Measurements from ENCODE around the gene CFAP91.

The CFAP91 gene

DNA sequence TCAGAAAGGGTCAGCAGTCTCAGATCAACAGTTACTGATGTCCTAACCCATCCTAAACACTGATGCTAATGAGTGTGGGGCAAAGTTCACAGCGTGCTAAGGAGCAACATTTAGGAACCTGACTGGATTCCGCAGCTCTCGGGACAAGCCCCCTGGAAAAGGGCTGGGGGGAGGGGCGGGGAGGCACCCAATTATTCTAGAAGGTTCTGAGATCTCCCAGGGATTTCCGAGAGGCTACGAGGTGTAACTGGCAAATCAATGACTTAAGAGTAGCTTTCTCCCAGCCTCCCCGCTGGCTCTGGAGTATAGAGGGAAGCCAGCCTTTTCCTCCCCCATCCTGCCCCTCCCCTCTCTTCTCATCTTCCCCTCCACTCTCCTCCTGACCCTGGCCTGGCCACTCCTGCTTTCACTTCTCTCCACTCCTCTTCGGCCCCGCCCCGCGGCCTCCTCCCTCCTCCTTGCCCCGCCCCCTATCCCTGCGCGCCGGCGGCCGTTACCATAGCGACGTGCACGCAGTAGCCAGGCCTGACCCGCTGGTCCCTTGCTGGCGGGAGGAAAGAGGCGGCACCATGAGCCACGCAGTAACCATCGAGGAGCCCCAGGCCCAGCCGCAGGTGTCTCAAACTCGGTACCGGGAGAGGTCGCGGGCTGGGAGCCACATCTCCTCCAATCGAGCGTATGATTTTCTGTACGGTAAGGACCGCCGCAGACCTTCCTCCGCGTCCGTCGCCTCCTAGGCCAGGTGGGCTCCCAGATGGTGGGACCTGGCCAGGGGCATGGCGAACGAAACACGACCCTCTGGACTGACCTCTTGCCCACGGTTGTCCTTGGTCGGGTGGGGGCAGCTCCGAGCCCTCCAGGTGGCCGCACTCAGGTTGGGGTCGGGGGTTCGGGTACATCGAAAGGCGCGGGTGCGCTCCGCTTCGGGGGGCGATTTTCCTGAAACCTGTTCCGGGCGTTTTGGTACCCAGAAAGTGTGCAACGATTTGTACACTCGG lies at the start of gene CFAP91:
CFAP91 (plus strand) TSS at position 493 of the 998 bp plus-strand sequence; CDS start at position 570, 77 bp downstream.
- peak; percentile 73 for DNase-seq

DNA sequence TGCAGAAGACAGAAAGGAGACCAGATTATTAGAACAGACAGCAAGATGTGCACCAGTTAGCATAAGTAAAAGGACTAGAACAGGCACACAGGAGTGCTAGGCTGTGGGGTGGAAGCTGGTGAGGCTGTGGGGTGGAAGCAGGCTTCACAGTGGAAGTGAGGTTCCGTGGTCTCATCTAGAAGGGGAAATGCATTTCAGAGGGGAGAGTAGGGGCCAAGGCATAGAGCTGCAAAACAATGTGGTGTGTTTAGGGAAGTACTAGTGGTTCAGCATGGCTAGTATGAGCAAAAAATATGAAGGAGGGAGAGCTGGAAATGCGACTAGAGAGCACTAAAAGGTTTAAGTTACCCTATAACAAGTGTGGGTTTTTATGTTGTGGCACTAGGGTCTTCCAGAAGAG lies 48.9 kb upstream of the CFAP91 start:
- no peak for DNase-seq

GRCh38 chr3:119657887-119658702 lies 44.7 kb upstream of the CFAP91 start:
- no peak for DNase-seq

- no peak for DNase-seq
Measured at GRCh38 chr3:119658994-119659393, 43.8 kb upstream of the CFAP91 start.

DNA sequence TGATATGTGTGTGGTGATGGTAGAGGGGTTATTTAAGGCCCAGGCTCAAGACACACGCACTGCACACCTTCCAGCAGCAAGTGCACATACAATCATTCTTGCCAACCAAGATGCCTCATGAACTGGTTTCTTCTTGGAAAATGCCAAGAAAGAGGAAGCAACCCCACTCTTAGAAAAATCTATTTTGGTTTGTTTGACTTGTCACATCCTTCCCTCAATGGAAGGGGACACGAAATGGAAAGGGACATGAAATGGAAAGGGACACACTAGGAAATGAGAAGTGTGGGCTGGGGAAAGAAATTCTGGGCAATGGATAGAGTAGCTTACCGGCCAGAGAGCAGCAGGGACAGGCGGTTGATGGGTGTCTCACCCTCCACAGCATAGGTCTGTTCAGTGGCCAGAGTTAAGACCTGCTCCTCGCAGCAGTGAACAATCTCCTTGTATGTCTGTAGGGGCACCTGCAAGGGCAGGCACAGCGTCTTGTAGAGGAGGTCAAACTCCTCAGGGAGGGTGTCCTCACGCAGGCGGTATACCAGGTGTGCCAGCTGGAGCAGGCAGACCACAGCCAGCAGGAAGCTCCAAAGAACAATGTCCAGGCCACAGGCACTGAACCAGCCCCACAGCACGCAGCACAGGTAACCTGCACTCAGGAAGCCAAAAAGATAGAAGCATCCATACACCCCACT lies 43.1 kb upstream of the CFAP91 start:
- no peak for DNase-seq

DNA sequence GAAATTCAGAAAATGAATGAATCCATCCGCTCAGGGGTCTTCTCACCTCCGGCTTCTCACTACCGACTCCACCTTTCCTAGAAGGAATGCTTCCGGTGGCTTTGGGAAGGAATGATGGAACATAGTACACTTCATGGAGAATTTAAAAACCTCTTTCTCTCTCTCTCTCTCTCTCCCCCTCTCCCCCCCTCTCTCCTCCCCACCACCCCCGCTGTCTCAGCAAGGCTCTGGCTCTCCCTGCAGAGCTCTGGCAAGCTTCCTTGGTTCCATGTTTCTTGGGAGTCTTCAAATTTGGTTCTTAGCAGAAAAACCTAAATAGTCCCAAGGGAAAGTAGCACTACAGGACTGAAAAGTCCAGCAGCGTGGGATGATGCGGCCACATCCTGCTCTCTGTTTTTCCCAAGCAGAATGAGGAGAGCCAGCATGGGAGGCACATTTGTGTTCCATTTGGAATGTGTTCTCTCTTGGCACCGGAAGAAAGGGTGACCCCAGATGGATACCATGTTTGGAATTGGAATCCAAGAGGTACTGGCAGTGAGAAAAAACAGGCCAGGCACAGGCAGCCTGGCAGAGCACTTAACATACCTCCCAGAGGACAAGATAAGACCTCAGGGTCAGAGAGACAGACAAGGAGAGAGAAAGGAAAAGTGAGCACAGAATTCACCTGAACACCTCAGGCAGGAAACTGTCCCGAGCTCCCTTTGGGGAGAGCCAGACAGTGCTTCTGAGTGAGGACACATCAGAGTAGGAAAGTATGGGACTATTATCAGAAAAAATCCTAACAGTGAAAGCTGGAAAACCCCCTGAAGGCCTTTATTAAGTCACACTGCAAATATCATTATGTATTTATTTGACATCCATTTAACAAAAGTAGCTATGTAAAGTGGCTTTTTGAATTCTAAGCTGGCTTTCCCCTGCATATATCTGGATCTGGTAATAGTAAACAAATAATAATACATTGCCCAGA lies 42.1 kb upstream of the CFAP91 start, which contains the start of gene POPDC2:
POPDC2 (minus strand) TSS at position 116 of the 967 bp plus-strand sequence. CDS start 166 bp downstream, outside the sequence.
- DNase-seq, result no peak

GRCh38 chr3:119662604-119663373 lies 40.0 kb upstream of the CFAP91 start:
- DNase-seq, result no peak

DNA sequence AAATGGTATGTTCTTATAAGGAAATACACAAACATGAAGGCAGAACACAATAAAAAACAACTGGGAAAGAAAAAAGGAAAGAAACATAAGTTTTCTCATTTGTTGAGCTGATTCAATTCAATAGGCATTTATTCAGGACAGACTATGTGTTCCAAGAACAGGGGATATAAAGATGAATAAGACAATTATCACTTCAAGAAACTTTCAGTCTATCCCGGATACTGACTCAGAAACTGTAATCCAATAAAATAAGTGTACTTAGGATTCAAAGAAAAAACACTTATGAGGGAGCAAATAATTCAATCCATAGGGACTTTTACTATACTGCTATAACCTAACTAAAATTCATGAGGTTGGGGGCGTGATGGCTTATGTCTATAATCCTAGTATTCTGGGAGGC lies 38.9 kb upstream of the CFAP91 start:
- DNase-seq, result no peak

- no peak for DNase-seq
Measured at GRCh38 chr3:119664370-119664769, 38.5 kb upstream of the CFAP91 start.

- no peak for DNase-seq
Measured at GRCh38 chr3:119664850-119665379, 37.9 kb upstream of the CFAP91 start.

GRCh38 chr3:119665954-119666559 lies 36.8 kb upstream of the CFAP91 start:
- no peak for DNase-seq

- no peak for DNase-seq
Measured at GRCh38 chr3:119669906-119670570, 32.8 kb upstream of the CFAP91 start.

DNA sequence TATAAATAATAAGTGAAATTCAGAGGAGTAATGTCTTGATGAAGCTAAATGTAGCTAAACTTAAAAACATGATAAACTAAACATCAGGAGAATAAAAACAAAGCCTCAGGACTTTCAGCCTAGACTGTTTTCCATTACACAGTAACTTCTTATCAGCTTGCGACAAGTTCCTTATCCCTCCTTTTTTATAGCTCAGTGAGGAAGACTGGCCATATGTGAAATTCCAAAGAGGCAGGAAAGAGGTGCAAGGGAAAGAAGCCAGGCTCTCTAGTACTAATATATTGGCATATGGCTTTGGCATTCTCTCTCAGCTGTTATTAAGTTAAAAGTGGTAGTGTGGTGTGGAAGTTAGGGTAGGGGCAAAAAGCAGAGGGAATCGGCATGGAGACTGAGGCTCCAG lies 30.0 kb upstream of the CFAP91 start:
- DNase-seq, result no peak

DNA sequence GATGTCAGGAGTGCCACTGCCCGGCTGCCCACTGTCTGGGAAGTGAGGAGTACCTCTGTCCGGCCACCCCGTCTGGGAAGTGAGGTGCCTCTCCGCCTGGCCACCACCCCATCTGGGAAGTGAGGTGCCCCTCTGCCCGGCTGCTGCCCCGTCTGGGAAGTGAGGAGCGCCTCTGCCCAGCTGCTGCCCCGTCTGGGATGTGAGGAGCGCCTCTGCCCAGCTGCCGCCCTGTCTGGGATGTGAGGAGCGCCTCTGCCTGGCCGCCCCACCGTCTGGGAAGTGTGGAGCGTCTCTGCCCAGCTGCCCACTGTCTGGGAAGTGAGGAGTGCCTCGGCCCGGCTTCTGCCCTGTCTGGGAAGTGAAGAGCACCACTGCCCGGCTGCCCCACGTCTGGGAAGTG lies 28.9 kb upstream of the CFAP91 start:
- DNase-seq, result no peak

DNA sequence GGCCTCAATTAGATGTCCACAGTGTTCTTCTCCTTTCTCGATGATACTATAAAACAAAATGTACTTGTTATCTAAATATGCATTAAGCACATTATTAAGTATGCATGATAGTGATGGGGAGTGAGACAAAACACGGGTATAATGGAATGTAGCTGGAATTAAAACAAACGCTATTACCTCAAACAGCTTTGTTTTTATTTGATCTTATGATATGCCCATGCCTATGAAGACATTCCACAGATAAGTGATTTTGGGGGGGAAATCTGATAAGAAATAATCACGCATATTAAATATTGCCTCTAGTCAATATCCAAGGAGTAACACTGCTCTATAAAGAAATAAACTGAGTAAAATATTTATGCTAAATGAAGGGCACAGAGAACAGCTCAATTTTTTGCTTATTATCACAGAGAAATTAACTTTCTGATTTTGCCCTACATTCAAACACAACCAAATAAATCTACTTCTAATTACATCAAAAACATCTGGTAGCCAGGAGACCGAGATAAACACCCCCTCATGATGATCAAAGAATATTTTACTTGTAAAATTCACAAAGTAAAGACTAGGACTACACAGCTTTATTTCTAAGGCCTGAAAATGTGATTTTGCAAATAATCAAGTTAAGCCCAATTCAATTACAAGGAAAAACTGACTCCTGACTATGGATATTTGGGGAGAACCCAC lies 27.5 kb upstream of the CFAP91 start:
- DNase-seq, result no peak

- no peak for DNase-seq
Measured at GRCh38 chr3:119676020-119676419, 26.8 kb upstream of the CFAP91 start.

- DNase-seq, result peak; percentile 92
Measured at GRCh38 chr3:119676771-119677640, 25.8 kb upstream of the CFAP91 start, which contains the start of gene COX17. Gene COX17 (minus strand): TSS chr3:119677406. CDS start chr3:119677310, 96 bp downstream.

DNA sequence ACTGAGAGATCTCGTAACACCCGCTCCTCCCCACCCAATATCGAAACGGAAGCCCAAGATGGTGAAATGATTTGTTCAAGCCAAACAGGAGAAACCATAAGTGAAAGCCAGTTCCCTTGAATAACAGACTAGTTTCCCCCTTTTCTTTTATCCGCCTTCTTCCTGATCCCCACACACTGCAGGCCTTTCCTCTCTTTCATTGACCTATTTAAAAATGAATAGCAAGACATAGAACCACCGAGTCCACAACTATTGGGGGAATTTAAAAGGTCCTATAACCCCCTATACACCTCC lies 25.2 kb upstream of the CFAP91 start:
- DNase-seq, result no peak
